AG09309 (cell line): Measurements from ENCODE around the gene CDH13.

Source experiments
- DNase-seq: peaks from one replicate; pipeline ENCODE4 v3.0.0-alpha.2; 2010; ENCODE audit warnings: low read depth
- H3K4me3 ChIP-seq: 2 replicates; pipeline ENCODE4 v1.5.1; 2011; ENCODE audit warnings: mild to moderate bottlenecking, low read depth, low read length, moderate library complexity; ENCODE audit not compliant: control insufficient read depth
- TF ChIP-seq, protein P1 (sequence below): IDR thresholded peaks from 2 replicates; pipeline ENCODE4 v1.5.1; 2011; ENCODE audit warnings: mild to moderate bottlenecking, low read depth, low read length, inconsistent platforms; ENCODE audit not compliant: insufficient read depth, control insufficient read depth; ENCODE audit errors: missing control alignments

Gene CDH13

GRCh38 chr16:83160287-83161020 is 533.7 kb downstream of the CDH13 start:
- DNase-seq: no peak
- TF ChIP-seq, protein P1, sequence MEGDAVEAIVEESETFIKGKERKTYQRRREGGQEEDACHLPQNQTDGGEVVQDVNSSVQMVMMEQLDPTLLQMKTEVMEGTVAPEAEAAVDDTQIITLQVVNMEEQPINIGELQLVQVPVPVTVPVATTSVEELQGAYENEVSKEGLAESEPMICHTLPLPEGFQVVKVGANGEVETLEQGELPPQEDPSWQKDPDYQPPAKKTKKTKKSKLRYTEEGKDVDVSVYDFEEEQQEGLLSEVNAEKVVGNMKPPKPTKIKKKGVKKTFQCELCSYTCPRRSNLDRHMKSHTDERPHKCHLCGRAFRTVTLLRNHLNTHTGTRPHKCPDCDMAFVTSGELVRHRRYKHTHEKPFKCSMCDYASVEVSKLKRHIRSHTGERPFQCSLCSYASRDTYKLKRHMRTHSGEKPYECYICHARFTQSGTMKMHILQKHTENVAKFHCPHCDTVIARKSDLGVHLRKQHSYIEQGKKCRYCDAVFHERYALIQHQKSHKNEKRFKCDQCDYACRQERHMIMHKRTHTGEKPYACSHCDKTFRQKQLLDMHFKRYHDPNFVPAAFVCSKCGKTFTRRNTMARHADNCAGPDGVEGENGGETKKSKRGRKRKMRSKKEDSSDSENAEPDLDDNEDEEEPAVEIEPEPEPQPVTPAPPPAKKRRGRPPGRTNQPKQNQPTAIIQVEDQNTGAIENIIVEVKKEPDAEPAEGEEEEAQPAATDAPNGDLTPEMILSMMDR: no peak
- H3K4me3 ChIP-seq: no peak overlapping the region

- TF ChIP-seq, protein P1: no peak
- DNase-seq: no peak
These were observed 536.0 kb downstream of the CDH13 start for GRCh38 chr16:83162791-83163190.

DNA sequence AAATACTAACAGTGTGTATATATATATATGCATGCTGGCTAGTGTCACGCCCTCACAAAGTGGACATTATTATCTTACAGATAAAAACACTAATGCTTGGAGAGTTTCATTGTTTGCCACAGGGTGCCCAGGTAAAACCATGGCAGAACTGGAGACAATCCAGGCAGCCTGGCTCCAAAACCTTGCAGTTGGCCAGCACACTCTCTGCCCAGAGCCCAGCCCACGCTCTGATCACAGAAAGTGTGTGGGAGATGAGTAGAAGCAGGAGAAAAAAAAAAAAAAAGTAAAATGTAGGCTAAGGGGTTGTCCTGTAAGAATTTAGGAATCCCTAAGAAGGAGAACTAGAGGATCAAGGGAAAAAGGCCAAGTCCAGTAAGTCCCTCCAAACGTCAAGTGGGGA is 538.0 kb downstream of the CDH13 start:
- no peak for DNase-seq
- H3K4me3 ChIP-seq: no peak overlapping the region
- TF ChIP-seq, protein P1: no peak

More at GRCh38 chr16:83162791-83163190, 536.0 kb downstream of the CDH13 start:
- H3K4me3 ChIP-seq: no peak overlapping the region

DNA sequence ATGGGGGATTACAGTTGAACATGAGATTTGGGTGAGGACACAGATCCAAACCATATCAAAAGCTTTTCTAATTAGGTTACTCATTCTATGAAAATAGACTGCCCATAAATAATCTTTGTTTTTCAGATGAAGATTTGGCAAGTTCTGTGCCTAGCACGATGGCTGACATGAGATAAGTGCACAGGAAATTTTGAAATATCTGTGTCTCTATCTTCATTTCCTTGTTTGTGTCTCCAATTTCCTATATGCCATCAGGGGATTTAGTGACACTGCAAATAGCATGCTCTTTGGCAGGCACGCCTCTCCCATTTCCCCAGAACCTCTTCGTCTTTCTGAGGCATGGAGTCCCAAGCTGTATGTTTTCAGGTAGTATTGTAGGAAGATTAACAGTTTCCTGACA is 544.6 kb downstream of the CDH13 start:
- no peak for DNase-seq
- TF ChIP-seq, protein P1: no peak
- no peak overlapping the region for H3K4me3 ChIP-seq

- no peak for DNase-seq
- no peak overlapping the region for H3K4me3 ChIP-seq
- TF ChIP-seq, protein P1: no peak
These were observed 547.9 kb downstream of the CDH13 start for GRCh38 chr16:83174671-83175070.

- H3K4me3 ChIP-seq: no peak overlapping the region
- DNase-seq: no peak
- TF ChIP-seq, protein P1: no peak
These were observed 550.0 kb downstream of the CDH13 start for GRCh38 chr16:83176802-83177201.
